SJCRH30 (cell line): ENCODE data around the gene CAPN13. TPM values are rescaled to one million over a fixed set of nuclear protein-coding genes. Genes with fewer than 3 reads are reported as not detected.

Experiments
- DNase-seq, 2 experiments: peaks; one replicate each; pipeline ENCODE4 v3.0.0-alpha.2; 2015 to 2020
- H3K27ac ChIP-seq: fragments of 250-450 bp; sonication (Bioruptor Pico); 2 replicates; pipeline ENCODE4 v1.5.1; 2020; ENCODE audit warnings: mild to moderate bottlenecking, moderate library complexity
- H3K27me3 ChIP-seq: fragments of 250-450 bp; sonication (Bioruptor Pico); 2 replicates; pipeline ENCODE4 v1.5.1; 2020; ENCODE audit warnings: mild to moderate bottlenecking, moderate library complexity
- H3K36me3 ChIP-seq: fragments of 250-450 bp; sonication (Bioruptor Pico); 2 replicates; pipeline ENCODE4 v1.5.1; 2020; ENCODE audit warnings: mild to moderate bottlenecking, moderate library complexity
- H3K4me1 ChIP-seq: fragments of 250-450 bp; sonication (Bioruptor Pico); 2 replicates; pipeline ENCODE4 v1.5.1; 2020; ENCODE audit warnings: mild to moderate bottlenecking, moderate library complexity
- H3K4me3 ChIP-seq: fragments of 250-450 bp; sonication (Bioruptor Pico); 2 replicates; pipeline ENCODE4 v1.5.1; 2020; ENCODE audit warnings: mild to moderate bottlenecking, moderate library complexity
- H3K9me3 ChIP-seq: fragments of 250-450 bp; sonication (Bioruptor Pico); replicated peaks from 2 replicates; pipeline ENCODE4 v1.5.1; 2020; ENCODE audit warnings: mild to moderate bottlenecking, moderate library complexity
- total RNA-seq: library from RNA; depleted of rRNA; stranded (reverse); fragments of >200 nt; shearing (Covaris generic); gene quantifications from 2 replicates; pipeline ENCODE4 v1.2.3, GENCODE V29; 2014

The CAPN13 gene
- total RNA-seq, 1 experiment from 2014 or later = not detected

DNA sequence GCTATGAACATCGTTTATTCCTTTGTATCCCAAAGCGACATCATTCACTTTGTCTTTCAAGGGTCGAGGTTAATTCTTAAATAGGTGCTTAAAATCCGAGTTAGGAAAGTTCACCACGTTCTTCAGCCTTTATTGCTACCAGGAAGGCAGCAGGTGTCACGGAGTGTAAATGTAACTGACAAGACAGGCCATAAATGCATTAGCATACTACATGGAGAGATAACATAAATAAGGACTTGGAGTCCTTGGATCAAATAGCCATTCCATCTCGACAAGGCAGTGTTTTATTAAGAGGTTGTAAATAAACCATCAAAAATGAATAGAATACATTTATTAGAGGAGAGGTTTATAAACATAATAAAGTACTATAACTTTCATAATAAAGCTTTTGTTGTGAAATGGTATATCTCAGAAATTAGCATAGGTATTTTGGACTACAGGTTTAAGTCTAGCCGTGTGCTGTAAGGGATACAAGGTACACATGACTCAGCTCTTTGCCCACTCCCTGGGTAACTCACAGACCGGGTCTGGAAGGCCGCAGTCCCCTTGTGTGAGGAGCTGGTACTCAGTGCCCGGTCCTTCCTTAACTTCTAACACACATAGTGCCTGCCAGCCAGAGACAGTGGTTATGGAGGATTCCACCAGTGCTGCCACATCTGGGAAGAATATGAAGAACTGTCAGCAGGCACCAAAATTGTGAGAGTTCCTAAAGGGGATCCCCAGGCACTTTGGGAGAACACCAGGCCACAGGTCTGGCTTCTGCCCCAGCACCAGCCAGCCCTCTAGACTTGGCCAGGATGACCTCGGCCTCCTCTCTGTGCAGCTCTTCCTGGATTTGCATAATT, 29.4 kb downstream of the CAPN13 start:
- H3K36me3 ChIP-seq = no peaks in the 10 kb centered on the region
- H3K4me3 ChIP-seq = no peak overlapping the region
- peaks cover 38% of the 10 kb centered on the region for H3K27me3 ChIP-seq
- H3K4me1 ChIP-seq = no peaks in the 10 kb centered on the region
- no peak for DNase-seq
- H3K27ac ChIP-seq = no peak overlapping the region
- no peaks in the 10 kb centered on the region for H3K9me3 ChIP-seq

DNA sequence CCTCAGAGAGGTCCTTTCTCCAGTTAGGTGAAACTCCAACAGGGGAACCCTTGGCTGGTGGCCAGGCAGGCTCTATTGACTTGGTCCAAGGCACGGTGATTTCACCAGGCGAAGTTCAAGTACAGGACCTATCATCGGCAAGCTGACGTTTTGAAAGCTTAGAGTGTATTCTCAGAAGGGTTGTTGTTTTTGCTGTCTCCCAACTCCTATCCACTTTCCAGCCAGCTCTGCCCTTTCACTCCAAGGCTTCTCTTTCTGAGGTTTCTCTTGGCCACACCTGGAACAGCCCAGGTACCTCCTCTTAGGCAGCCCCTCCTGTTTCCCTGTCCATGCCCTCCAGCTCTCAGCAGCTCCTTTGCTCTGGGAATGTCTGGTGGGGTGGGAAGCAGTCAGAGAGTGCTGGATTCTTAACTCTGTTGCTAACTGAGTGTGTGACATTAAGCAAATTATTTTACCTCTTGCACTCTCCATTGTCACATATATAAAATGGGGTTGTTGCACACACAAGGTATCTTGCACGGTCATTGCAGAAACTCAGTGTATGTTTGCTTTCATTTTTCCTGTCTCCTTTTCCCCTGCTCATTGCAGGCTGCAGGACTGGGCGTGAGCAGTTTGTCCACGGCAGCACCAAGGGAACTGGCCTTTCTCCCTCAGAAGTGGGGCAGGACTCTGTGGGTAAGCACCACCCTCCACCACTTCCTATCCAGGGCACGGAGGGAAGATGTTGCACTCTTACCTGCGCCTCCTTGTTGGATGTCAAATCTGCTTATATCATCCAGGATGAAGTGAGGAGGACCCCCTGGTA, 30.2 kb downstream of the CAPN13 start:
- no peaks in the 10 kb centered on the region for H3K36me3 ChIP-seq
- no peak for DNase-seq
- no peaks in the 10 kb centered on the region for H3K9me3 ChIP-seq
- no peaks in the 10 kb centered on the region for H3K4me1 ChIP-seq
- no peak overlapping the region for H3K4me3 ChIP-seq
- no peak overlapping the region for H3K27ac ChIP-seq
- peaks cover 33% of the 10 kb centered on the region for H3K27me3 ChIP-seq

DNA sequence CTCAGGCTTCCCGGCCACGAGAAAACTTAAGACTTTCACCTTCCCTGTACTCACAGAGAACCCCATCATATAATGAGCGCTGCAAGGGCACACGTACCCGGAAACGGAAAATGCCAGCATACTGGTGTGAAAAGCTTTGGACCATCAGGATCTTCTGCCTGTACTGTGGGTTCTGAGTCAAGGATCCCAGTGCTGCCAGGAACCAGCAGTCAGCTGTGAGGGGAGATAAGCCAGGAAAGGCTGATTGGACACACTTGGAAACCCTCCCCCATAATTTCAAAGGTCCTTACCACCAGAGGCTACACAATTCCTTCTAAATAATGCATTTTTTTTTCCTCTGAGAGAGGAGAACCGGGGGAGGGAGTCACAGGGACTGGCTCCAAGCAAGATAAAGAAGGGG, 31.4 kb downstream of the CAPN13 start:
- H3K27me3 ChIP-seq = peaks cover 28% of the 10 kb centered on the region
- H3K36me3 ChIP-seq = no peaks in the 10 kb centered on the region
- no peaks in the 10 kb centered on the region for H3K9me3 ChIP-seq
- DNase-seq = peak in 1 of 2 experiments; percentile 0
- H3K27ac ChIP-seq = no peak overlapping the region
- no peaks in the 10 kb centered on the region for H3K4me1 ChIP-seq
- H3K4me3 ChIP-seq = no peak overlapping the region

DNA sequence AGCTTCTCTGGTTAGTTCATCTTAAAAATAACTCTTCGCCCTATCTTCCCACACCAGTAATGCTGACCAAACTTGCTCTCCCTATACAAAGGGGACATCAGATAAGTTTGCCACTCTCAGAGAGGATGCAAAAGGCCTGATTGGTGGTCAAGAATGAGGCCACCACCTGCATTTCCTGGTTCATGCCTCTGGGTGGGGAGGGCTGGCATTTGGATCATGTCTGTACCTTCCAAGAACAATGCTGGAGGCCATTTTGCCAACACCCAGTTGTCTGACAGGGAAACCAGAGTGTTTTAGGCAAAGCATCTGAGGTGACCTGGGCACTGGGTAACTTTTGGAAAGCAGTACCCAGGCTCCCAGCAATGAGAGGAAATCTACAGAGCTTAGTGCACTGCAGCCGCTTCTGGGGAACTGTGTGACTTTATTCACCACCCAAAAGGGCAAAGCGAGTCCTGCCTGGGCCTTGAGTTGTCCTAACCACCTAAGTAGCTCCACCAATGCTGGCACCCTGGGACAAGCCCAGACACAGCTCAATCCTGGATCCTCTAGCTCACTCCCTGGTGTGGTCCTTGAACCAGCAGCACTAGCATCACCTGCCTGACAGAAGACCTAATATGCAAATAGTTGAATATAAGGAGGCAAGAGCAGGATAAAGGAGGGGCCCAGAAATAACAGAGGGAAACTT, 35.1 kb downstream of the CAPN13 start:
- Histone ChIP-seq H3K27ac (no peak overlapping the region), H3K4me1 (no peaks in the 10 kb centered on the region), H3K9me3 (no peaks in the 10 kb centered on the region), H3K36me3 (no peaks in the 10 kb centered on the region), H3K27me3 (peaks cover 31% of the 10 kb centered on the region), H3K4me3 (no peak overlapping the region)
- no peak for DNase-seq

GRCh38 chr2:30770816-30771576, 36.2 kb downstream of the CAPN13 start:
- Histone ChIP-seq H3K4me1 (no peaks in the 10 kb centered on the region), H3K27ac (no peak overlapping the region), H3K27me3 (peaks cover 37% of the 10 kb centered on the region), H3K4me3 (no peak overlapping the region), H3K36me3 (no peaks in the 10 kb centered on the region), H3K9me3 (no peaks in the 10 kb centered on the region)
- DNase-seq = no peak

DNA sequence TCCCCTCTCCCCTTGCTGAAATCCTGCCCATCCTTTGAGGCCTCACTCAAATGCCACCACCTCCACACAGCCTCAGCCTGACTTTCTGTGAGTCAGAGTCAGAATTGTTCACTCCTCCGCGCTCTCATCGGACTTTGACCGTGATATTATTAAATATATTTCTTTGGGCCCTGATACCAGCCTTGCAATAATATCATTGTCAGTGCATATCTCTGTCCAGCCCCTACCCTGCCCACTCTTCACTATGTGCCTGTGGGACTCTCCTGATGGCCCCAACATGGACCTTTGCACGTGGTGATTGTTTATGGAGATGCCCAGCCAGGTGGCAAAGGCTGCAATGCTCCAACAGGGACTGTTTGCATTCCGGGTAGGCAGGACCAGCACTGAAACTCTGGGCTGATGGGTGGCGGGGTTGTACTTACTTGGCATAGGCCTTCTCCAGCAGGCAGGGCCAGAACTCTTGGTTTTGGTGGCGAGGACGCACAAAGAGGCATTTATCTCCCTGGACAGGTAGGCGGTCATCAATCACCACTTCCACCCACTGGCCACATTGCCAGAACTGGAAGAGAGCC, 37.3 kb downstream of the CAPN13 start:
- Histone ChIP-seq H3K27me3 (peaks cover 43% of the 10 kb centered on the region), H3K4me3 (no peak overlapping the region), H3K4me1 (no peaks in the 10 kb centered on the region), H3K27ac (no peak overlapping the region), H3K36me3 (no peaks in the 10 kb centered on the region), H3K9me3 (no peaks in the 10 kb centered on the region)
- DNase-seq = no peak

- no peaks in the 10 kb centered on the region for H3K36me3 ChIP-seq
- no peaks in the 10 kb centered on the region for H3K4me1 ChIP-seq
- H3K27me3 ChIP-seq = peaks cover 37% of the 10 kb centered on the region
- DNase-seq = no peak
- H3K27ac ChIP-seq = no peak overlapping the region
- no peaks in the 10 kb centered on the region for H3K9me3 ChIP-seq
- H3K4me3 ChIP-seq = no peak overlapping the region
Measured at GRCh38 chr2:30769481-30769780, 37.8 kb downstream of the CAPN13 start.

GRCh38 chr2:30768708-30769480, 38.4 kb downstream of the CAPN13 start:
- H3K4me3 ChIP-seq = no peak overlapping the region
- H3K27me3 ChIP-seq = peaks cover 37% of the 10 kb centered on the region
- H3K27ac ChIP-seq = no peak overlapping the region
- no peaks in the 10 kb centered on the region for H3K4me1 ChIP-seq
- no peaks in the 10 kb centered on the region for H3K36me3 ChIP-seq
- H3K9me3 ChIP-seq = no peaks in the 10 kb centered on the region
- no peak for DNase-seq

GRCh38 chr2:30768036-30768686, 39.1 kb downstream of the CAPN13 start:
- H3K27ac ChIP-seq = no peak overlapping the region
- no peaks in the 10 kb centered on the region for H3K36me3 ChIP-seq
- no peaks in the 10 kb centered on the region for H3K9me3 ChIP-seq
- no peaks in the 10 kb centered on the region for H3K4me1 ChIP-seq
- no peak for DNase-seq
- H3K27me3 ChIP-seq = peaks cover 37% of the 10 kb centered on the region
- H3K4me3 ChIP-seq = no peak overlapping the region

GRCh38 chr2:30766666-30767065, 40.6 kb downstream of the CAPN13 start:
- H3K36me3 ChIP-seq = no peaks in the 10 kb centered on the region
- H3K4me3 ChIP-seq = no peak overlapping the region
- H3K4me1 ChIP-seq = no peaks in the 10 kb centered on the region
- no peak for DNase-seq
- no peak overlapping the region for H3K27ac ChIP-seq
- H3K27me3 ChIP-seq = peaks cover 37% of the 10 kb centered on the region
- H3K9me3 ChIP-seq = no peaks in the 10 kb centered on the region

DNA sequence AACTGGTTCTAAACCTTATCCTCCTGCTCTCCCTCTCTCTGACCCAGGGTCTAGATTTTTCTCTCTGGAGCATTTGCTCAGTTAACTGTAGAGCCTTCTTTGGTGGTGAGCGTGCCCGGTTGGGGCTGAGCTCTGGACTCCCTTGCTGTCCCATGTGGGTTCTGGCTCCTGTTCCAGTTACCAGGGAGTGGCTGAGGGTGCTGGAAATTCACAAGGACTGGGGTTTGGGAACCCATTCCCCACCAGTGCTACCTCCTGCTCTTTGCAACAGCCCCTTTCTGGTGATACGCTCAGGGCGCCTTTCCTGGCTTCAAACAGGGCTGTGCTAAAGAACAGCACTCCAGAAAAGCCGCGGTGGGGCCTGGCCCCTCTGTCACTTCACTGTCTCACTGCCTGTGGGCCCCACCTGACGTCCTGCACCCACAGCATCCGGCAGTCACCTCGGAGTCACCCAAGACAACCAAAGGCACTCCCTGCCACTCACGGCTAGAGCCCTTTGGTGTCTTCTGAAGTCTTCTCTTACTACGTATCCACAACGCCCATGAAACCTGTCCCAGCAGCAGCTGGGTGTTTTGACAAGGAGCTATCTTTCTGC, 41.3 kb downstream of the CAPN13 start:
- DNase-seq = no peak
- no peaks in the 10 kb centered on the region for H3K9me3 ChIP-seq
- H3K4me1 ChIP-seq = no peaks in the 10 kb centered on the region
- H3K27me3 ChIP-seq = peaks cover 37% of the 10 kb centered on the region
- H3K36me3 ChIP-seq = no peaks in the 10 kb centered on the region
- H3K27ac ChIP-seq = no peak overlapping the region
- no peak overlapping the region for H3K4me3 ChIP-seq

- no peak for DNase-seq
- Histone ChIP-seq H3K27me3 (peaks cover 45% of the 10 kb centered on the region), H3K36me3 (no peaks in the 10 kb centered on the region), H3K27ac (no peak overlapping the region), H3K9me3 (no peaks in the 10 kb centered on the region), H3K4me1 (no peaks in the 10 kb centered on the region), H3K4me3 (no peak overlapping the region)
Measured at GRCh38 chr2:30765191-30765590, 42.1 kb downstream of the CAPN13 start.
